Measurements from ENCODE around the gene PPIL6. TPM values are rescaled to one million over a fixed set of nuclear protein-coding genes. Genes with fewer than 3 reads are reported as not detected.

The PPIL6 gene
- total RNA-seq, 3 donors from 2014 or later = 2.6 to 16.5 (median 2.9) TPM

DNA sequence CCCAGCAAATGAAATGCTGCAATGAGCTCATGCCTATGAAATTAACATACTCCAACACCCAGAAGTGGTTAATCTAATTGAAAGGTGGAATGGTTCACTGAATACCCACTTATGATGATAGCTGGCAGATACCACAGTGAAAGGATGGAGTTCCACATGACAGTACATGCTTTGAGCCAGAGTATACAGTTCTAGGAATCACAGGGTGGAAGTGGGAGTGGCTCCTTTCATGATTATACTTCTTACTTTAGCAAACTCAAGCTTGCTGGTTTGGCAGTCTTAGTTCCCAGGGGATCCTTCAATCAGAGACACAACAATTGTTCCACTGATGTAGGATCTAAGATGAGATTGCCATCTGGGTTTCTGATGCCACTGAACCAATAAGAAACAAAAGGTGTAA is 79.6 kb downstream of the PPIL6 start:
- H3K4me3 ChIP-seq = no peak overlapping the region
- intact Hi-C loops (cut with DNase I; ENCODE audit: low total_unique reads) = loop anchor here (10.0 kb wide), 1 partner anchor 1916 kb away; no protein-coding TSS in a partner anchor
- H3K27me3 ChIP-seq = no peaks in the 10 kb centered on the region
- no peak for DNase-seq (ENCODE audit: low spot score in 2 of 2)
- no peak overlapping the region for H3K27ac ChIP-seq
- H3K36me3 ChIP-seq = no peaks in the 10 kb centered on the region
- H3K4me1 ChIP-seq = no peaks in the 10 kb centered on the region
- peaks cover 0 to 7% of the 10 kb centered on the region in 2 donors for H3K9me3 ChIP-seq
- no peak for TF ChIP-seq POLR2A (IDR thresholded peaks at IDR 0.05)
- TF ChIP-seq, protein P1, sequence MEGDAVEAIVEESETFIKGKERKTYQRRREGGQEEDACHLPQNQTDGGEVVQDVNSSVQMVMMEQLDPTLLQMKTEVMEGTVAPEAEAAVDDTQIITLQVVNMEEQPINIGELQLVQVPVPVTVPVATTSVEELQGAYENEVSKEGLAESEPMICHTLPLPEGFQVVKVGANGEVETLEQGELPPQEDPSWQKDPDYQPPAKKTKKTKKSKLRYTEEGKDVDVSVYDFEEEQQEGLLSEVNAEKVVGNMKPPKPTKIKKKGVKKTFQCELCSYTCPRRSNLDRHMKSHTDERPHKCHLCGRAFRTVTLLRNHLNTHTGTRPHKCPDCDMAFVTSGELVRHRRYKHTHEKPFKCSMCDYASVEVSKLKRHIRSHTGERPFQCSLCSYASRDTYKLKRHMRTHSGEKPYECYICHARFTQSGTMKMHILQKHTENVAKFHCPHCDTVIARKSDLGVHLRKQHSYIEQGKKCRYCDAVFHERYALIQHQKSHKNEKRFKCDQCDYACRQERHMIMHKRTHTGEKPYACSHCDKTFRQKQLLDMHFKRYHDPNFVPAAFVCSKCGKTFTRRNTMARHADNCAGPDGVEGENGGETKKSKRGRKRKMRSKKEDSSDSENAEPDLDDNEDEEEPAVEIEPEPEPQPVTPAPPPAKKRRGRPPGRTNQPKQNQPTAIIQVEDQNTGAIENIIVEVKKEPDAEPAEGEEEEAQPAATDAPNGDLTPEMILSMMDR (IDR thresholded peaks at IDR 0.05) = no peak
- no peak for TF ChIP-seq POLR2AphosphoS5 (IDR thresholded peaks at IDR 0.05)

DNA sequence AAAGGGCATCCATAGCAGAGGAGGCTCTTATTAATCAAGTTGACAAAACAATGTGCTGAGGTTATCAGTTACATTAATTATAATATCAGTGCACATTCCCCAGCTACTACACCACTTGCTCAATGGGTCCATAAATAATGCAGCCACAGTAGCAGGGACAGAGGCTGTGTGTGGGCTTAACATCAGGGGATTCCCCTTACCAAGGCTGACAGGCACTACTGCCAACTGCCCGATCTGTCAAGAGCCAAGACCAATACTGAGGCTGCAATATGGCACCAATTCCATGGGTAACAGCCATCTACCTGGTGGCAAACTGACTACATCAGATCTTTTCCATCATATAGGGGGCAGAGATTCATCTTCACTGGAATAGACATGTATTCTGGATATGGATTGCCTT is 80.1 kb downstream of the PPIL6 start:
- Histone ChIP-seq H3K27ac (no peak overlapping the region), H3K27me3 (no peaks in the 10 kb centered on the region), H3K9me3 (peaks cover 0 to 7% of the 10 kb centered on the region in 2 donors), H3K36me3 (no peaks in the 10 kb centered on the region), H3K4me1 (no peaks in the 10 kb centered on the region), H3K4me3 (no peak overlapping the region)
- no peak for DNase-seq (ENCODE audit: low spot score in 2 of 2)
- TF ChIP-seq, protein P1 (IDR thresholded peaks at IDR 0.05) = no peak
- TF ChIP-seq POLR2A (IDR thresholded peaks at IDR 0.05) (no peak), POLR2AphosphoS5 (IDR thresholded peaks at IDR 0.05) (no peak)
- intact Hi-C loops (cut with DNase I; ENCODE audit: low total_unique reads) = loop anchor here (10.0 kb wide), 1 partner anchor 1915 kb away; no protein-coding TSS in a partner anchor

DNA sequence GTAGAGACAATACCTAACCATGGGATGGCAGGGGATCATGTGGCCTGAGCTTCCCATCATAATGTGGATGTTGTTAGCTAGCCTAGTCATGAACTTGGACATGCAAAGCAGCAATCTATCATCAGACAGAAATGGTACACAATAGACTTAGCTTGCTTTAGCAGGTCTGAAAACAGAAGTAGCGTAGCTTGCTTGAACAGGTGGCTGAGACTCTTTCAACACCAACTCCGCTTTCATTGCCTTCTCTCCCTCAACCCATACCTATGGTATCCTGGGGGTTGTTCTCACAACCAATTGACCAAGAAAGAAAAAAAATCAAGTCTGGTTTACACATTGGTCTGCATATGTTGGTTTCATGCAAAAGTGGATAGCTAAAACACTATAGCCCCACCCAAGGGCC is 81.2 kb downstream of the PPIL6 start:
- Histone ChIP-seq H3K9me3 (peaks cover 0 to 7% of the 10 kb centered on the region in 2 donors), H3K36me3 (no peaks in the 10 kb centered on the region)

DNA sequence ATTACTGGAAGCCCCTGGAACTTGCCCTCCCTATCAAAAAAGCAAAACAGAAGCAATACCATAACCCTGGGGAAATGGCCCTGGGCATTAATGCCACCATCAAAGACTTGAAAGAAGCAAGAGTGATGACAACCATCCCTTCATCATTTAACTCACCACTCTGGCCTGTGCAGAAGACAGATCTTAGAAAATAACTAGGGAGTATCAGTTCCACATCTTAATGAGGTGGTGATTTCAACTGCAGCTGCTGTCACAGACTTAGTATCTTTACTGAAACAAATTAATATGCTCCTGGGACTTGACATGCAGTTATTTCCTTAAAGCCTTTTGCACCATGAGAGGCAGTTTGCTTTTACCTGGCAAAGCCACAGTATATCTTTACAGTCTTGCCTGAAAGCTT is 82.2 kb downstream of the PPIL6 start:
- Histone ChIP-seq H3K4me3 (no peak overlapping the region), H3K4me1 (no peaks in the 10 kb centered on the region), H3K27me3 (no peaks in the 10 kb centered on the region), H3K27ac (no peak overlapping the region), H3K9me3 (peaks cover 0 to 7% of the 10 kb centered on the region in 2 donors), H3K36me3 (no peaks in the 10 kb centered on the region)
- TF ChIP-seq POLR2A (IDR thresholded peaks at IDR 0.05) = no peak
- no peak for TF ChIP-seq POLR2AphosphoS5 (IDR thresholded peaks at IDR 0.05)
- TF ChIP-seq, protein P1 (IDR thresholded peaks at IDR 0.05) = no peak
- DNase-seq (ENCODE audit: low spot score in 2 of 2) = no peak
- intact Hi-C loops (cut with DNase I; ENCODE audit: low total_unique reads) = no loop called here

More for the DNA sequence above, 81.2 kb downstream of the PPIL6 start:
- no peaks in the 10 kb centered on the region for H3K4me1 ChIP-seq
- TF ChIP-seq POLR2A (IDR thresholded peaks at IDR 0.05) = no peak
- TF ChIP-seq, protein P1 (IDR thresholded peaks at IDR 0.05) = no peak
- TF ChIP-seq POLR2AphosphoS5 (IDR thresholded peaks at IDR 0.05) = no peak
- intact Hi-C loops (cut with DNase I; ENCODE audit: low total_unique reads) = no loop called here
- H3K27ac ChIP-seq = no peak overlapping the region
- H3K27me3 ChIP-seq = no peaks in the 10 kb centered on the region
- DNase-seq (ENCODE audit: low spot score in 2 of 2) = no peak
- no peak overlapping the region for H3K4me3 ChIP-seq

DNA sequence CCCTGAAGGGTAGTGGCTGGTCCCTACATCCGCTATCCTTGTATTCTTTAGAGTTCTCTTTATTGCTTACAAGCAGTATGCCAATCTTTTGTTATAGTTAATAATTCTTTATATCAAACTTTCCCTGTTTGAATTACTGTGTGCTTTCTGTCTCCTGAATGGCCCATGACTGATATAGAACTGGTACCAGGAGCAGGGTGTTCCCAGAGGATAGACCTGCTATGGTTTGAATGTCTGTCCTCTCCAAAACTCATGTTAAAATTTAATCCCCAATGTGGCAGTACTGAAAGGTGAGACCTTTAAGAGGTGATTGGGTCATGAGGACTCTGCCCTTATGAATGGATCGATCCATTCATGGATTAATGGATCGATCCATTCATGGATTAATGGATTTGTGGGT is 84.2 kb downstream of the PPIL6 start:
- H3K27ac ChIP-seq = no peak overlapping the region
- H3K36me3 ChIP-seq = no peaks in the 10 kb centered on the region

More for the DNA sequence above, 84.2 kb downstream of the PPIL6 start:
- TF ChIP-seq POLR2A (IDR thresholded peaks at IDR 0.05) (no peak), POLR2AphosphoS5 (IDR thresholded peaks at IDR 0.05) (no peak)
- TF ChIP-seq, protein P1 (IDR thresholded peaks at IDR 0.05) = no peak
- Histone ChIP-seq H3K4me3 (no peak overlapping the region), H3K4me1 (no peaks in the 10 kb centered on the region), H3K9me3 (peaks cover 0 to 7% of the 10 kb centered on the region in 2 donors), H3K27me3 (no peaks in the 10 kb centered on the region)
- no peak for DNase-seq (ENCODE audit: low spot score in 2 of 2)
- intact Hi-C loops (cut with DNase I; ENCODE audit: low total_unique reads) = no loop called here
